Measurements from ENCODE around the gene VSIG2.

Gene VSIG2

DNA sequence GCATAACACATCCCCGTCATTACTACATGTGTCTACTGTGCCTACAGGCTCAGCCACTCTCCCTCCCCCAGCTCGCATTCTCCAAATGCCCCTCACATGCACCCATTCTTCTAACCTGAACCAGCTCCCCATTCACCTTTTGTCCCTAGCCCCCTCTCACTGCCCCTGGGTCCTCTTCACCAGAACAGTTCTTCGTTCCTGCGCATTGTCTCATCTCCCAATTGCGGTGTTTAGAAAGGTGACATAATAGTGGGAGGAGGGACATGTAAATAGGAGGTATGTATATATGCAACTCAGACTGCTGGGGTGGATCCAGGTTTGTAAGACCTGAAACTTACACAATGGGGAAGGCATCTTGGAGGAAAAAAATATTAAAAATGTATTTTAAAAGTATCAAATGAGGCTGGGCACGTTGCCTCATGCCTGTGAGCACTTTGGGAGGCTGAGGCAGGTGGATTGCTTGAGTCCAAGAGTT is 4.7 kb upstream of the VSIG2 start:
- Histone ChIP-seq H3K27ac (ENCODE audit: insufficient read depth, low read depth, low read length, poor library complexity, severe bottlenecking) (no peak overlapping the region), H3K4me1 (ENCODE audit: control insufficient read depth, insufficient read depth, low read length) (peaks cover 46% of the 10 kb centered on the region), H3K36me3 (ENCODE audit: control insufficient read depth, insufficient read depth, low read length) (no peaks in the 10 kb centered on the region), H3K9me3 (ENCODE audit: control insufficient read depth, low read length) (no peaks in the 10 kb centered on the region), H3K4me3 (ENCODE audit: insufficient read depth, low read depth, low read length) (no peak overlapping the region), H3K27me3 (ENCODE audit: control insufficient read depth, insufficient read depth, low read length, poor library complexity, severe bottlenecking) (peaks cover 68% of the 10 kb centered on the region)
- 84 to 87% methylated on average over 6 of the region's 6 CpGs for WGBS, 2 experiments

GRCh38 chr11:124756033-124756752 is 4.1 kb upstream of the VSIG2 start:
- Histone ChIP-seq H3K9me3 (ENCODE audit: control insufficient read depth, low read length) (no peaks in the 10 kb centered on the region), H3K36me3 (ENCODE audit: control insufficient read depth, insufficient read depth, low read length) (no peaks in the 10 kb centered on the region), H3K27ac (ENCODE audit: insufficient read depth, low read depth, low read length, poor library complexity, severe bottlenecking) (no peak overlapping the region), H3K4me1 (ENCODE audit: control insufficient read depth, insufficient read depth, low read length) (peaks cover 41% of the 10 kb centered on the region), H3K4me3 (ENCODE audit: insufficient read depth, low read depth, low read length) (no peak overlapping the region), H3K27me3 (ENCODE audit: control insufficient read depth, insufficient read depth, low read length, poor library complexity, severe bottlenecking) (peaks cover 68% of the 10 kb centered on the region)
- WGBS, 2 experiments, result 83 to 85% methylated on average over 9 of the region's 9 CpGs

GRCh38 chr11:124754710-124755109 is 2.7 kb upstream of the VSIG2 start:
- WGBS, 2 experiments, result 68 to 75% methylated on average over 6 of the region's 6 CpGs
- no peaks in the 10 kb centered on the region for H3K36me3 ChIP-seq (ENCODE audit: control insufficient read depth, insufficient read depth, low read length)
- H3K27me3 ChIP-seq (ENCODE audit: control insufficient read depth, insufficient read depth, low read length, poor library complexity, severe bottlenecking), result peaks cover 68% of the 10 kb centered on the region
- no peak overlapping the region for H3K27ac ChIP-seq (ENCODE audit: insufficient read depth, low read depth, low read length, poor library complexity, severe bottlenecking)
- peaks cover 30% of the 10 kb centered on the region for H3K4me1 ChIP-seq (ENCODE audit: control insufficient read depth, insufficient read depth, low read length)
- no peaks in the 10 kb centered on the region for H3K9me3 ChIP-seq (ENCODE audit: control insufficient read depth, low read length)
- no peak overlapping the region for H3K4me3 ChIP-seq (ENCODE audit: insufficient read depth, low read depth, low read length)

DNA sequence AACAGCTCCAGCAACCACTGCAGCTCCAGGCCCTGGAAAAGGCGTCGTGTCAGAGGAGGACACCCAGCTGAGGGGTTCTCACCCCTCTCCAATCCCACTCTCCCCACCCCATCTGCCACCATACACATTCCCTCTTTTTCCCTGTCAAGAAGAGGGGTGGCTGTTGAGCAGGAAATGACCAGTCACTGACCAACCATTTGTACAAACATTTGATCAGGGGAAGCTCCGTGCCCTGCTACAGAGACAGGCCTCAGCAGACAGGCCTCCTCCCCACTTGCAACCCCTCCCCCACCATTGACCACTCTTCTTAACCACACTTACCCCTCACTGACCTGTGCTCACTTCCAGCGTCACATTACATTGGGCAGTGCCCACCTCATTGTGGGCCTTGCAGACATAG is 2.3 kb upstream of the VSIG2 start:
- H3K4me1 ChIP-seq (ENCODE audit: control insufficient read depth, insufficient read depth, low read length), result peaks cover 26% of the 10 kb centered on the region
- H3K27ac ChIP-seq (ENCODE audit: insufficient read depth, low read depth, low read length, poor library complexity, severe bottlenecking), result no peak overlapping the region
- H3K9me3 ChIP-seq (ENCODE audit: control insufficient read depth, low read length), result no peaks in the 10 kb centered on the region
- no peak overlapping the region for H3K4me3 ChIP-seq (ENCODE audit: insufficient read depth, low read depth, low read length)
- WGBS, 2 experiments, result 78 to 82% methylated on average over 4 of the region's 4 CpGs
- H3K27me3 ChIP-seq (ENCODE audit: control insufficient read depth, insufficient read depth, low read length, poor library complexity, severe bottlenecking), result peaks cover 68% of the 10 kb centered on the region
- no peaks in the 10 kb centered on the region for H3K36me3 ChIP-seq (ENCODE audit: control insufficient read depth, insufficient read depth, low read length)

- no peaks in the 10 kb centered on the region for H3K36me3 ChIP-seq (ENCODE audit: control insufficient read depth, insufficient read depth, low read length)
- no peak overlapping the region for H3K4me3 ChIP-seq (ENCODE audit: insufficient read depth, low read depth, low read length)
- no peaks in the 10 kb centered on the region for H3K9me3 ChIP-seq (ENCODE audit: control insufficient read depth, low read length)
- H3K27ac ChIP-seq (ENCODE audit: insufficient read depth, low read depth, low read length, poor library complexity, severe bottlenecking), result no peak overlapping the region
- H3K4me1 ChIP-seq (ENCODE audit: control insufficient read depth, insufficient read depth, low read length), result peaks cover 19% of the 10 kb centered on the region
- 93 to 94% methylated on average over 7 of the region's 7 CpGs for WGBS, 2 experiments
- peaks cover 68% of the 10 kb centered on the region for H3K27me3 ChIP-seq (ENCODE audit: control insufficient read depth, insufficient read depth, low read length, poor library complexity, severe bottlenecking)
Measured at GRCh38 chr11:124753624-124754023, 1.6 kb upstream of the VSIG2 start.

DNA sequence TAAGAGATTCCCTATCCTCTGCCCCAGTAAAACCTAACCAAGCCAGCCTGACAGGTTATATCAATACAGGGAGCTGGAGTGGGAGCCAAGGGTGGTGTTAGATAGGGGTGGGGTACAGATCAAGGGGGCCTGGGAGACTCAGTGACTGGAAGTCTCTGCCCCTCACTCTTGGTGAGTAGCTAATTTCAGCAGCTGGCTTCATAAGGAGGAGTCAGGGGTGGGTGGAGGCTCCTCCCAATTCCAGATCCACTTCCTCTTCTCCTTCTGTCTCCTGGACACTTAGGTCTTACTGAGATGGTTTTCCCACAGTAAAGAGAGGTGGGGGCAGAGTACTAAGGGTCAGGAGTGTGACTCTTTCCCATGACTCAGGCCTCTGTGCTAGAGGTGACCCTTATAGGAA is 1.1 kb upstream of the VSIG2 start:
- no peak overlapping the region for H3K27ac ChIP-seq (ENCODE audit: insufficient read depth, low read depth, low read length, poor library complexity, severe bottlenecking)

DNA sequence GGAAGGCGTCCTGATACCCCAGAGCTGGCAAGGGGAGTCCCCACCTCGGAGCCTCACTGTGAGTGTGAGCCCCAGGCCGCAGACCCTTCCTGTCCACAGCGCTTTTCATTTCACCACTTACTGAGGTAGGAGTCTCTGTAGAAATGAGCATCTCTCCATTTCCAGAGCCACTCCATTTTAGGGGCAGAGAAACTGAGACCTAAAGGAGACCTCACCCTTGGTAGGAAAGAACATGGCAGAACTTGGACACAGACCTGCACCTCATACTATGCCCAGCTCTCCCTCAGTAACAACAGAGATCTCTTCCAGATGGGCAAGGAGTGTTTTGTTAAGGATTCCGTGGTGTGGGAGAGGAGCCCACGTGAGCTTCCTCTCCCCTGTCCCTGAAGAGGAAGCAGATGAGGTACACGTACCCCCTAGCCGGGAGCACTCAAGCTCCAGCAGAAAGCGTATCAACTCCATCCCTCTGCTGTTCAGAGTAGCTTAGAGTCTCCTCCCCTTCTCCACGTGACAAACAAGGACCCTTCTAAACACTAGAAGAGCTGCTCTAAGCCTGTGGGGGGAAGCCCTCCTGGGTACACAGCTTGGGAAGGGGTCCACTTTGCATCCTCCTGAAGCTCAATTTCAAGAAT is 532 bp upstream of the VSIG2 start:
- H3K4me1 ChIP-seq (ENCODE audit: control insufficient read depth, insufficient read depth, low read length), result peaks cover 18% of the 10 kb centered on the region
- no peak overlapping the region for H3K27ac ChIP-seq (ENCODE audit: insufficient read depth, low read depth, low read length, poor library complexity, severe bottlenecking)
- peaks cover 68% of the 10 kb centered on the region for H3K27me3 ChIP-seq (ENCODE audit: control insufficient read depth, insufficient read depth, low read length, poor library complexity, severe bottlenecking)
- no peaks in the 10 kb centered on the region for H3K36me3 ChIP-seq (ENCODE audit: control insufficient read depth, insufficient read depth, low read length)
- H3K9me3 ChIP-seq (ENCODE audit: control insufficient read depth, low read length), result no peaks in the 10 kb centered on the region
- 77 to 79% methylated on average over 10 of the region's 10 CpGs for WGBS, 2 experiments
- H3K4me3 ChIP-seq (ENCODE audit: insufficient read depth, low read depth, low read length), result no peak overlapping the region

More for the DNA sequence above, 1.1 kb upstream of the VSIG2 start:
- Histone ChIP-seq H3K4me3 (ENCODE audit: insufficient read depth, low read depth, low read length) (no peak overlapping the region), H3K9me3 (ENCODE audit: control insufficient read depth, low read length) (no peaks in the 10 kb centered on the region), H3K27me3 (ENCODE audit: control insufficient read depth, insufficient read depth, low read length, poor library complexity, severe bottlenecking) (peaks cover 68% of the 10 kb centered on the region), H3K36me3 (ENCODE audit: control insufficient read depth, insufficient read depth, low read length) (no peaks in the 10 kb centered on the region), H3K4me1 (ENCODE audit: control insufficient read depth, insufficient read depth, low read length) (peaks cover 18% of the 10 kb centered on the region)

DNA sequence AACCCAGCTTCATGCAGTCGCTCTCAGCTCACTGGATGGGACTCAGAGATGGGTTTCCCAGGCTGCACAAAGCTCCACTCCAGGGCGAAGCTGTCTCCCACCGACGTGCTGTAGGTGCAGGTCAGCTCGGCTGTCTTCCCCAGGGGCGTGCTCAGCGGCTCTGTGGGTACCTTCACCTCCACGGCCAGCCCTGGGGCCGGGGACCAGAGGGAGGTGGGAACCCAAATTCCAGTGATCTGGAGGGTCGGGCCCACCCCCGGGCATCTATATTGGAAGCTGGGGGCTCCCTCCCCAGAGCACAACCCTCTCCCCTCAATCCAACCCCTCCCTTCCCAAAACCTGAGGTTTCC is 689 bp downstream of the VSIG2 start:
- no peak overlapping the region for H3K27ac ChIP-seq (ENCODE audit: insufficient read depth, low read depth, low read length, poor library complexity, severe bottlenecking)
- H3K4me1 ChIP-seq (ENCODE audit: control insufficient read depth, insufficient read depth, low read length), result peaks cover 20% of the 10 kb centered on the region
- no peaks in the 10 kb centered on the region for H3K36me3 ChIP-seq (ENCODE audit: control insufficient read depth, insufficient read depth, low read length)
- no peak overlapping the region for H3K4me3 ChIP-seq (ENCODE audit: insufficient read depth, low read depth, low read length)
- no peaks in the 10 kb centered on the region for H3K9me3 ChIP-seq (ENCODE audit: control insufficient read depth, low read length)
- WGBS, 2 experiments, result 79 to 85% methylated on average over 11 of the region's 11 CpGs
- H3K27me3 ChIP-seq (ENCODE audit: control insufficient read depth, insufficient read depth, low read length, poor library complexity, severe bottlenecking), result peaks cover 69% of the 10 kb centered on the region

GRCh38 chr11:124749912-124750311 is 2.1 kb downstream of the VSIG2 start:
- H3K36me3 ChIP-seq (ENCODE audit: control insufficient read depth, insufficient read depth, low read length), result no peaks in the 10 kb centered on the region
- 93 to 96% methylated on average over 1 of the region's 1 CpG for WGBS, 2 experiments
- peaks cover 83% of the 10 kb centered on the region for H3K27me3 ChIP-seq (ENCODE audit: control insufficient read depth, insufficient read depth, low read length, poor library complexity, severe bottlenecking)
- peaks cover 24% of the 10 kb centered on the region for H3K4me1 ChIP-seq (ENCODE audit: control insufficient read depth, insufficient read depth, low read length)
- no peak overlapping the region for H3K27ac ChIP-seq (ENCODE audit: insufficient read depth, low read depth, low read length, poor library complexity, severe bottlenecking)
- H3K9me3 ChIP-seq (ENCODE audit: control insufficient read depth, low read length), result no peaks in the 10 kb centered on the region
- no peak overlapping the region for H3K4me3 ChIP-seq (ENCODE audit: insufficient read depth, low read depth, low read length)

DNA sequence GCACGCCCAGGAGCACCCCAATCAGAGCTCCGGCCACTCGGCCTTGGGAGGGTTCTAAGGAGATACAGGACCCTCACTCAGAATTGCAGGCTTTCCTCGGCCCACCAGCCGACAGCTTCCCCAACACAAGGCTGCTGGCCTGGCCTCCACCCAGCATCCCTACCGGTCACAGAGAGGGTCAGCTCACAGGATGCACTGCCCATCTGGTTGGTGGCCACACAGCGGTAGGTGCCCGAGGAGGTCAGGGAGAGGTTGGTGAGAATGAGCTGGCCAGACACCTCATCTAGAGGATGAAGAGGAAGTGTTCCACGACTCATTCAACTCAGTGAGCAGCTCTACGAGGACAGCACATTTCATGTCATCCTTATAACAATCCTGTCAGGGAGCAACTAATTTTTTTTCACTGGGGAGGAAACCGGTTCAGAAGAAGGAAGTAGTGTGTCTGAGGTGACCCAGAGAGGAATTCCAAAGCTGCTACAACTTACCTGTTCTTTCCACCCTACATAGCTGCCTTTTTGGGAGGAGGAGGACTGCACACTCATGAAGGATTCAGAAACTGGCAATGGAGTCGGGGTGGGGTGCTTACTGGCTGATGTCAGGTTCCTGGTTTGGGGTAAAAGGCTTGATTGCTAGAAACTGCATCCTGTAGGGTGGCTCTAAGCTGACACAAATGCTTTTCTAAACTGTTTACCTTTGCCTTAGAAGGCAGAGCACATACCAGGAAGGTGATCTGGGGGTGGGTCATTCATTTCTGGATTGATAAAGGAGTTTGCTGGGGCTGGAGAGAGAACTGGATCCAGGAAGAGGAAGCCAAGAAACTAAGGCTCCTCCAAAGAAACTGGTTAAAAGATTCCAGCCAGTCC is 3.3 kb downstream of the VSIG2 start:
- WGBS, 2 experiments, result 85 to 89% methylated on average over 12 of the region's 12 CpGs
- Histone ChIP-seq H3K9me3 (ENCODE audit: control insufficient read depth, low read length) (no peaks in the 10 kb centered on the region), H3K4me3 (ENCODE audit: insufficient read depth, low read depth, low read length) (no peak overlapping the region), H3K36me3 (ENCODE audit: control insufficient read depth, insufficient read depth, low read length) (no peaks in the 10 kb centered on the region), H3K27me3 (ENCODE audit: control insufficient read depth, insufficient read depth, low read length, poor library complexity, severe bottlenecking) (peaks cover 92% of the 10 kb centered on the region), H3K27ac (ENCODE audit: insufficient read depth, low read depth, low read length, poor library complexity, severe bottlenecking) (no peak overlapping the region), H3K4me1 (ENCODE audit: control insufficient read depth, insufficient read depth, low read length) (peaks cover 13% of the 10 kb centered on the region)

All from ectodermal cell (in vitro differentiated cells).